HPDE6-E6E7 (cell line): ENCODE data around the gene RASIP1.

Experiments used
- DNase-seq: peaks from one replicate; pipeline ENCODE4 v3.0.0; 2011; ENCODE audit warnings: missing footprints; ENCODE audit errors: extremely low spot score

RASIP1 gene

DNA sequence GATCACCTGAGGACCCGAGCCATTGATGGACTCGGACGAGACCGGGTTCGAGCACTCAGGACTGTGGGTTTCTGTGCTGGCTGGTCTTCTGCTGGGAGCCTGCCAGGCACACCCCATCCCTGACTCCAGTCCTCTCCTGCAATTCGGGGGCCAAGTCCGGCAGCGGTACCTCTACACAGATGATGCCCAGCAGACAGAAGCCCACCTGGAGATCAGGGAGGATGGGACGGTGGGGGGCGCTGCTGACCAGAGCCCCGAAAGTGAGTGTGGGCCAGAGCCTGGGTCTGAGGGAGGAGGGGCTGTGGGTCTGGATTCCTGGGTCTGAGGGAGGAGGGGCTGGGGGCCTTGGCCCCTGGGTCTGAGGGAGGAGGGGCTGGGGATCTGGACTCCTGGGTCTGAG is 15.8 kb upstream of the RASIP1 start:
- DNase-seq = no peak

- no peak for DNase-seq
Measured at GRCh38 chr19:48755787-48756186, 15.4 kb upstream of the RASIP1 start.

GRCh38 chr19:48755084-48755641 is 14.8 kb upstream of the RASIP1 start, which contains the start of gene FGF21:
TSS of gene FGF21 (plus strand) at chr19:48755524. CDS start at chr19:48756237, 713 bp downstream.
- no peak for DNase-seq

- peak; percentile 88 for DNase-seq
Measured at GRCh38 chr19:48752496-48753365, 12.3 kb upstream of the RASIP1 start, which contains the start of gene FUT1. TSS of gene FUT1 (minus strand) at chr19:48752641. CDS start at chr19:48751281, 1,360 bp downstream.

DNA sequence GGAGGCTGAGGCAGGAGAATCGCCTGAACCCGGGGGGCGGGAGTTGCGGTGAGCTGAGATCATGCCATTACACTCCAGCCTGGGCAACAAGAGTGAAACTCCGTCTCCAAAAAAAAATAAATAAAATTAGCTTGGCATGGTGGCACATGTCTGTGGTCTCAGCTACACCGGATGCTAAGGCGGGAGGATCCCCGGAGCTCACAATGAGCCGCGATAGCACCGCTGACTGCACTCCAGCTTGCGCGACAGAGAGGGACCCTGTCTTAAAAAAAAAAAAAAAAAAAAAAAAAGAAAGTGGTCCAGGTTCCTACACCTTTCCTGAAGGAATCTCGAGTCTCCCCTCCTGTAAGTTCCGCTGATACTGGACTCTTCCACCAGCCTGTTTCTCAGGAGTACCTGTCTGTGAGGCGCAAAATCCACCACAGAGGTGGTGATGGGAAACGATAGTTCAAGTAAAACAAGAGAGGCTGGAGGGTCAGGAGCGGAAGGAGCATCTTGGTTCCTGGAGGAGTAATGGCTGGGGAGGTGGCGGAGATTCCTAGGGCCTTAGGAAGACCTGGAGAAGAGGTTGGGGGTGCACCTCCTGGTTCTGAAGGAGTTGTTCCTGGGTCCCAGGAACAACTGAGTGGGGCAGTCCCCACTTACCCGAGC is 11.6 kb upstream of the RASIP1 start:
- no peak for DNase-seq

DNA sequence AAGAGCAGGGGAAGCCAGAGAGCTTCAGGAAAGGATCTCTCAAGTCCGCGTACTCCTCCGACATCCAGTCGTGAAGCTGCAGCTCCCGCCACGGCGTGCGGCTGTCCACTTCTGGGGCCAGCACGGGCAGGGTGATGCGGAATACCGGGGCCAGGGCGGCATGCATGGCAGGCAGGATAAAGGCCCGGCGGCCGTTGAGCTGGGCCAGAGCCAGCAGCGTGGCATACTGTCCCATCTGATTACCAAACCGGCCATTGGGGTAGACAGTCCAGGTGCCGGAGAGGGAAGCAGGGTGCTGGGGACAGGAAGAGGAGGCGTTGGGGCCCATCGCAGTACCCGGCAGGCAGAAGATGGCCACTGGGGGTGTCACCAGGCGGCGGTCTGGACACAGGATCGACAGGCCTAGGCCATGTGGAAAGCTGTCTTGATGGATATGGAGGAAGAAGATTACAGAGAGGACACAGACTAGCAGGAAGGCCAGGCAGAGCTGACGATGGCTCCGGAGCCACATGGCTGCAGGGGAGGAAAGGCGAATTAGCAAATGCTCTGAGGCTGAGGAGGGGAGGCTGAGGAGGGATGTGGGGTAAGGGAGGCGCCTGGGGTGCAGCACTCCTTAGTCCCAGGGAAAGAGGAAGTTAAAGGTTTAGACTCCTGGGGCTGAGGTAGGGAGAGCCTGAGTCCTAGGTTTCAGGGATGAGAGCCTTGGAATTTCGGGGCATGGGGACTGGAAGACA is 10.5 kb upstream of the RASIP1 start:
- DNase-seq = no peak

DNA sequence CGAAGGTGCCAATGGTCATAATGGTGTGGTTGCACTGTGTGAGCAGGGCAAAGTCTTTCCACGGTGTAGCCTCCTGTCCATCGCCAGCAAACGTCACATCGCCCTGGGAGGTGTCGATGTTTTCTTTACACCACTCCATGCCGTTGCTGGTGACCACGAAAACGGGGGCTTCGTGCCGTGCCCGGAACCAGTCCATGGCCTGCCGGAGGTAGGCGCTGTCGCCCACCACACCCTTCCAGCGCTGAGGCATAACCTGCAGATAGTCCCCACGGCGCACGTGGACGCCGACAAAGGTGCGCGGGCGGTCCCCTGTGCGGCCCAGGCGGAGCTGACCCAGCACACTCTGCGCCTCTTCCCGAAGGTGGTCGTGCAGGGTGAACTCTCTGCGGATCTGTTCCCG is 9.9 kb upstream of the RASIP1 start:
- no peak for DNase-seq

DNA sequence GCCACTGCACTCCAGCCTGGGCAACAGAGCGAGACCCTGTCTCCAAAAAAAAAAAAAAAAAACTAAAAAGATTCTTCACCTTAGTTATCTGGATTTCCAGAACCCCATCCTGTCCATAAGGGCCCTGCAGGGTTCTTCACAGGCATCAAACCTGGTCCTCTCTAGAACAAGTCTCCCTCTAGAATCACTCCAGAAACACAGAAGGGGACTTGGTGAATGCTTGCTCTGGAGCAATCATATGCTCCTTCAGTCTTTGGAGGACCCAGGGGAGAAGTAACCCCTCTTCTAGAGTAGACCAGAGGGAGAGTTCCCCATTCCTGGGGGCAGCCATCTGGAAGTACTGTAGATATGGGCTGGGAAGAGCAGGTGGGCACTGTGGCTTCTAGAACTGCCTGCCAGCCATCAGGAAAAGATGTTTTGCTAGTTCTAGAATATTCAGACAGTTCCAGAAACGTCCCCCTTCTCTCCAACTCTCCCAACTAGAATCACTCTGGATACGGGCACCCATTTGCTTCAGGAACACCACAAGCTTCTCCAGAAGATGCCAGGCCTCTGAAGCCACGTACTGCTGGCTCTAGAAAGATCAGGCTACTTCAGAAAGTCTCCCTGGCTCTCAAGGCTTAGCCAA is 9.3 kb upstream of the RASIP1 start:
- DNase-seq = no peak

DNA sequence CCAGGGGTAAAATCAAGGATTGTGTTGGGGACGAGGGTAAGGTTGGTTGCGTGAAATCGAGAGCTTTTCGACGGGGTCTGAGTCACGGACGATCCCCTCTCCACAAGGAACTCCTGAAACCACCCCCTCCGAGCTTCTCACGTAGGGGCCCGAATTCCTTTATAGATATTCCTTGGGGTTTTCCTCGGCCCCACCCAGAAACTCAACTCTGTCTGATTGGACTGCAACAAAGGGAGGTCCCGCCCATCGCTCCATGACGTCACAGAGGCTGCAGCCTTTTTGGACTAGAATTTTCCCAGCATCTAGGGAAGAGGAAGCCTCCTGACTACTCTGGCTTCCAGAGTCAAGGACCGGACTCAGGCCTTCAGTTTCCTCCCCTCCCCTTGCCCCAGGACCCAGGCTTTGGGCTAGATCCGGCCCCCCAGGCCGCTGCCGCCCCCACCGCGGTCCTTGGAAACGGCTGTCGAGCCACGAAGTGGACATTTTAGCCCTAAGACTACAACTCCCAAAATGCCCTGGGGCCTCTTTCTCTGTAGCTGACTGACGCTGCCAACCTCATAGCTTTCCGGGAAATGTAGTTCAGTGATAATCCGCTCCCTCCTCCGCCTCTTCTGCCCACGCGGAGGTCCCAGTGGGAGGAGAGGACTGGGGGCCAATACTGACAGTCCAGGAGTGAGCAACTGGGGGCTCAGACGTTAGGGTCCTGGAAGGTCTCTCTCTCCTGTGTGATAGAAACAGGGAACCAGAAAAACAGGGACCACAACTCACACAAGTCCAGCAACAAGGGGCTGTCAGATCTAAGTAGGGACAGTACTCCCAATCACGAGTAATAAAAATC is 6.5 kb upstream of the RASIP1 start, which contains the start of gene IZUMO1:
IZUMO1 (minus strand) TSS at position 172 of the 838 bp plus-strand sequence. CDS start 1,050 bp downstream, outside the sequence.
- no peak for DNase-seq

- DNase-seq = no peak
Measured at GRCh38 chr19:48746110-48746509, 5.7 kb upstream of the RASIP1 start.

DNA sequence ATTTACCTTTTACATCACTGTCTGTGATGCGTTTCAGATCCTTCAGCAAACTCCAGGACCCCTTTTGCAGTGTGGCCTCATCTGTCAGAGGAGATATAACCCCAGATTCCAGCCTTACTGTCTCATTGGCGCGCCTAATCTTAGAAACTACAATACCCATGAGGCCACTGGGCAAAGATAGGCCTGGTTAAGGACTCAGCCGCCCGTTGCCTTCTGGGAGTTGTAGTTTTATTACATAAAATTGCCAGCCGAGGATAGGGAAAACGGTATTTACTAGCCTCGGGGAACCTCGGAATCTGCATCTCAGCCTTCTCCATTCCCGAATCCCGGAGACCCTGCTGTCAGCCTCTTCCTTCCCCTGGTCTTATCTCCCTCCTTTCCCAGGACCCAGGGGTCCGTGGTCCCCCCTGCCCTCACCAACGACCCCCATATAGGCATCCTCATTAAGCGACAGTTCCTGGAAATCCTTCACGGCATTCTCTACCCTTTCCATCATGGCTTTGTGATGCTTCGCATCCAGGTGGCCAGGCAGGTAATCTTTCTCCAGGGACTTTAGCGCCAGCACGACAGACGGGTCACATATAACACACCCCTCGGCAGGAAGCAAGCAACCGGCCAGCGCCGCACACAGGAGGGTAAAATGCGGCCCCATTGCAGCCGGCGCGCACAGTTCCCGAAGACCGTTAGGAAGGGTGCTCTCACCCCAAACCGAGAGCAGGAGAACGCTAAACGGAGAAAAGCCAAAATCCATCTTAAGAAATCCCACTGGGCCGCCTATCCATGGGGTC is 5.0 kb upstream of the RASIP1 start:
- no peak for DNase-seq

DNA sequence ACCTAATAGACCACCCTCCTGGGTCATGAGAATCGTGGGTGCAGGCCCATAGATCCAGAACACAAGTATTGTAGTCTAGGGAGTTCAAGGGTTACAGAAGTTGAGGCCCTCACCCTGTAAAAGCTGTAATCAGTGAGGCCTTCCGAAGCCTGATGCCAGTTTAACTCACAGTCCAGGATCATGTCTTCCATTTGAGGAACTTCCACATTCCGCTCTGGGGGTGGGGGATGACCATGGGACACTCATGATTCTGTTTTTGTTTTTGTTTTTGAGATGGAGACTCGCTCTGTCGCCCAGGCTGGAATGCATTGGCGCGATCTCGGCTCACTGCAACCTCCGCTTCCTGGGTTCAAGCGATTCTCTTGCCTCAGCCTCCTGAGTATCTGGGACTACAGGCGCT is 1.7 kb upstream of the RASIP1 start:
- DNase-seq = no peak

- DNase-seq = no peak
Measured at GRCh38 chr19:48741129-48741999, 954 bp upstream of the RASIP1 start.

GRCh38 chr19:48739404-48740163 is 826 bp downstream of the RASIP1 start:
- DNase-seq = no peak

DNA sequence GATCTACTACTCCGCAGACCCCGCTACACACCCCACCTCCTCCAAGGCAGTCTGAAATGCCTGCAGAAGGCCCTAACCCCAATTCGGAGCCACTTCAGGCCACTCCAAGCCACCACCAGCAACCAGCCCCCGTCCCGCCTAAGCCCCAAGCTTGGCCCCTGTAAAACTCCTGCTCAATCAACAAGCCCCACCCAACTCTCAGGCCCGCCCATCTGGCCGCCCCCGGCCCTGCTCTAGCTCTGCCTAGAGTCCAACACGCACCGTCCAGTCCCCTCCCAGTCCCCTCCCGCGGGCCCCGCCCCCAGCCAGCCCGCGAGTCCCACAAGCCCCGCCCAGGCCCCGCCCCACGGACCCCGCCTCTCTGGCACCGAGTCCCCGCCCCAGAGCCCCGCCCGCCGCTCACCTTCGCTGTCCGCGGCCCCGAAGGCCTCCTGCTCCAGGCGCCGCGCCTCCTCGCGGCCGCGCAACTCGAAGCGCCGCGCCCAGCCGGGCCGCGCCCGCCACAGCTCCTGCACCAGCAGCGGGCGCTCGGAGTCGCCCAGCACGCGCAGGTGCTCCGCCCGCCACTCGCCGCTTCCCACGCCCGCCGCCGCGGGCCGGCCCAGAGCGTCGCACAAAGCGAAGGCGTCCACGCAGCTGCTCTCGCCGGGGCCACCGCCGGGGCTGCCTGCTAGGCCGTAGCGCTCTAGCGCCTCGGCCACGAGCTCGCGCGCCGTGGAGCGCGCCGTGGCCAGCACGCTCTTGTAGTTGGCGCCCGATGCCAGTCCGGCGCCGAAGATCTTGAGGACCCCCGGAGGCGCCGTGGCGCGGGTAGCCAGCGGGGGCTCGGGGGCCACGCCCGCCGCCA is 1.6 kb downstream of the RASIP1 start:
- peak; percentile 91 for DNase-seq

DNA sequence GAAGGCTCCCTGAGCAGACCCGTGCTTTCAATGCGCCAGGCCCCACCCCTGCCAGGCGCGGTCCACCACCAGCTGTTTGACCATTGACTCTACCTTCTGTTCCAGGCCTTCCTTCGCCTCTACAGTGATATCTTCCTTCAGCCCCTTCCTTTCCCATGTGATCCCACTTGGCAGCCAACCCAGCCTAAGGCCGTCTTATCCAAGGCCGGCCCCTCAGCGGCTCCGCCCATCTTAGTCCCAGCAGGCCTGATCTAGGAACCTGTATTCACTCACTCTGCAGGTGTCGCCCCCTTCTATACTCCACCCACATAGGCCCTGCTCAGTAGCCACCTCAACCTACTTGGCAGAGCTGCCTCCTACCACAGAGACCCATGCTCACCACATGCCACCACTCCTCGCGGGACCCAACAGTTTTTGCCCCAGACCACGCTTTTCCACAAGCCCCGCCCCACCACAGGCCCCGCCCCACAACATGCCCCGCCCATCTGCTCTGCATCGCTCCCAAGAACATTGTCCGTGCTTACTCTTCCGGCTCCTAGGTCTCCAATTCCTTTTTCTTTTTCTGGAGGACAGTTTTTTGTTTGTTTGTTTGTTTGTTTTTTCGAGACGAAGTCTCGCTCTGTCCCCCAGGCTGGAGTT is 2.9 kb downstream of the RASIP1 start:
- DNase-seq = no peak
